Cerebellar nuclear complex (tissue), 1 donor: ENCODE data around the gene MGMT.

Source experiments
- DNase-seq, 2 experiments: peaks; one replicate each; lab custom pipeline; 2025; lab: John Stamatoyannopoulos, UW

MGMT gene

DNA sequence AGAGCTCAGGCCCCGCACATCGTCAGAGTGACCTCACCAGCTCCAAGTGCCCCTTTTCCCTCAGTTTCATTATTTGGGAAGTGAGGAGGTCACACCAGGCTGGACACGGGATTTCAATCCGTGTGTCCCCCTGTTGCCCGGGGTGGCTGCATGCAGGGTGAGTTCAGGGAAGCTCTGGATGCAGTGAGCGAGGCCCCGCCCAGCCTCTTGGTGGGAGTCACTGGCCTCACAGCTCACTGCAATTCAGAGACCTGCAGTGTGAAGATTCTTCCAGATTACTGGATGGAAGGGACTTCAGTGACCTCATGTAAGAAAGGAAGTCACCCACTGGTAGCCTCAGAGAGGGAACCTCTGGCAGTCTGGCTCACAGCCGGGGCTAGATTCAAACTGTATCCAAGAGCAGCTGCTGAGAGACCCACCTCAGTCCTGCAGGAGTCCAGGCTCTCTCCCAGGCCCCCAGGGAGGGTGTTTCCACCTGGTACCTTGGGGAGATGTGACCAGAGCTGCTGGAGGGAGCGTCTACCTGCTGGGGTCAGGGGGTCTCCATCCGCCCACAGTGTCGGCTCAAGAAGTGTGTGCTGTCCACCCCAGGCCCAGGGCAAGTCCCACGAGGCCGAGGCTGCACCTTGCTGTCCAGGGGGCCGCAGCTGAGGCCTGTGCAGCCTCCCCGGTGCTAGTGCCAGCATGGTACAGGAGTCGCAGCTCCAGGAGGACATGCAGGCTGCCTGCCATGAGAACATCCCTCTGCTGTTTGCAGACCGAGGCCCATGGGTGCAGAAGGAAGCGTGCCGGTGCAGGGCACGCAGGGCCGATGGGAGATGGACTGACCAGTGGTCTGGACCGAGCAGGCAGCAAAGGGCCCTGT lies 54.4 kb downstream of the MGMT start:
- no peak for DNase-seq

DNA sequence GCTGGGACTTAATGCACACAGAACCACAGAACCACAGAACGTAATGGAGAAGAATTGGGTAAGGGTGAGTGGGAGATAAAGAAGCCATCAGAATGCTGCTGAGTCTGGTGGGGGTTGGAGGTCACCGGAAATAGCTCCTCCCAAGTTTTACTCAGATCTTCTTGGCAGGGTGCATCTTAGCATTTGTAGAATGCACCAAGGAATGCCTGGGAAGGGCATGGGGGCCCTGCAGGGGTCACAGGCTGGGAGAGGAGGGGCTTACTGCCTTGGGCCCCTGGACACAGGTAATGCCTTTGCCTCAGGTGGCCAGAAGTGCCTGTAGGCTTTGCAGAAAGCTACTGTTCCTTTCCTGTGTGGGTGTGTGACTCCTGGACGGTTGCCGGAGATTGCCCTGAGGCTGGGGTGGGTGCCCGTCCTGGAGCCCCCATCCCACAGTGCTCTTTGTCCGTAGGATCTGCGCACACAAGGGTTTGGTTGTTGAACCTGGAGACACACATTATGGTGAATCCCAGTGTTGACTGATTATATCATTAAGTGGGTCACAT lies 55.1 kb downstream of the MGMT start:
- DNase-seq, result no peak

DNA sequence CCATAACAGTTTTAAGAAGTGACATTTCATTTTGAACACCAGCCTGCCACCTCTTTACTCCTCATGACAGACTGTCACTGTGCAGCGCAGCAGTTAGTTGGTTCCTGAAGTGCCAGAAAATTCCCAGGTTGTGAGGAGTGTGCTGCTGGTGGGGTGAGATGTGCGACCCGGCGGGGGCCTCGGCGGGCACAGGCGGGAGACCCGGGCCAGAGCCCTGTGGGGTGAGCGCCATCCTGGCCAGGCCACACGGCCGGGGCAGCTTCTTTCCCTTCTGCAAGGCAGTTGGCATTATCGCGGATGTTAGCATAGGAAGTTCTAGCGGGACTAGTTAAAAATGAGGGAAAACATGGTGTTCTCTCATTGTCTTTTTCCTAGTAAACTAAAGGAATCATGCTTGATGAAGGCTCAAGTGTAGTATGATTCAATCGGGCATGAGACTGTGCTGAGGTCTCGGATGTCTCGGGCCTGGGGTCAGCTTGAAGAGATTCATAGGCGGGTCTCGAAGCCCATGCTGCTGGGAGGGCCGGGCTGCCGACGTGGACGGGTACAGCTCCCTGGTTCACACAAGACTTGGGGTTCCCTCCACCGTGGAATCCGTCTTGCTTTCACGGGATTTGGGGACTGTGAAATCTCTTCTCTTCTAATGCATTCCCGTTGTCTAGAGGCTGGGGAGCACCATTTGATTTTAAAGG lies 56.1 kb downstream of the MGMT start:
- DNase-seq, result no peak

DNA sequence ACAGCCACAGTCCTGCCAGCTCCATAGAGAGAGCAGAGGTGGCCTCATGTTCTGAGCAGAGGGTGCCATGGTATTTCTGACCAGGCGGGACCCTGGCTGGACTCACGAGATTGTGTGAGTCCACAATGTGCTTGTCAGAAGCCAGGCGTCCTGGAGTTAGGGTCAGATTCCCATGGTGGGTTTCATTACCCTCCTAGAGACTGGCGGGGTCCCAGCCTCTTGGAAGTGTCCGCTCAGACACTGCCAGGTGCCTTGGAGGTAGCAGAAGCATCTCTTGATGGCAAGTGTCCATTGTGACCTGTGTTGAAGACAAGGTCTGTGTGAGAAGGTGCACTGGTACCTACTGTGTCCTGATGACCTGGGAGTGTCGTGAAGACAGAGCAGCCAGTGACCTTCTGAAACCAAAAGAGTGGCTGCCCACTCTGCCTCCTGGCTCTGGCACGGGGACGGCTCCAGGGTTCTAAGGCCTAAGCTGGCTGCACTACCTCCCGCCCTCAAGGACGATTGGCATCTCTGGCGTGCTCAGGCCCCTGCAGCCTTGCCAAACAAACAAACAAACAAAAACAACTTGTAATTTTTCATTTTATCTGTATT lies 56.8 kb downstream of the MGMT start:
- no peak for DNase-seq

DNA sequence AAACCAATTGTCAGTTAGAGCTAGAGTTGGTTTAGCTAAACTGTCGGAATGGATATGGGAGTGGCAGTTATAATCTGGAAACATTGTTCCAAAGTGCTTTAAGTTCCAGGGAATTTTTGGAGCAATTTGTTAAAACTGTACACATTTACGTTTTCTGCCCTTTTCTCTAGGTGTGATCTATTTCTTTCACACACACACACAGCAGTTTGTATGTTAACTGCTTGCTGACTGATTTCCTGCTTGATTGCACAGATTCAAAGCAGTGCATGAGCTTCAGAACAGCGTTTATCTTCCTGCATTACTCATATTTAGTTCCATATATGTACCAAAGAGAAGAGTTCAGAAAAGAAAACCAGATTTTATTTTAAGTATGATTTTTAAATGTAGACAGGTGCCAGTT lies 57.9 kb downstream of the MGMT start:
- no peak for DNase-seq

DNA sequence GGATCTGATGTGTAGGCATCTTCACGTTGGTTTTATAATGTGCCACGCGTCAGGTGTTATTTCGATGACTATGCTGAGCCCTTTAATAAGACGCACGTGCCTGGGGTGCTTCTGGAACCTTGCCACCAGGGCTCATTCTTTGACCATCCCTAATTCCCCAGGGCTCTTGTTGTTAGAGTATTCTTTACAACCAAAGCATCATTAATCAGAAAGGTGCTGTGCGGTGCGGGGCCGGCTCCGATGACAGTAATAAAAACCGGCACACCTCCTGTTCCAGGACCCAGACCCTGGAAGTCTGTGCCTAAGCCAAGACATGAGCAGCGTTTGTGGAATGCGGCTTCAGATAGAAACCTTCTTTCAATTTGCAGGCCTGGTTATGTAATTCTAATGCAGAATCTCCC lies 58.4 kb downstream of the MGMT start:
- no peak for DNase-seq

DNA sequence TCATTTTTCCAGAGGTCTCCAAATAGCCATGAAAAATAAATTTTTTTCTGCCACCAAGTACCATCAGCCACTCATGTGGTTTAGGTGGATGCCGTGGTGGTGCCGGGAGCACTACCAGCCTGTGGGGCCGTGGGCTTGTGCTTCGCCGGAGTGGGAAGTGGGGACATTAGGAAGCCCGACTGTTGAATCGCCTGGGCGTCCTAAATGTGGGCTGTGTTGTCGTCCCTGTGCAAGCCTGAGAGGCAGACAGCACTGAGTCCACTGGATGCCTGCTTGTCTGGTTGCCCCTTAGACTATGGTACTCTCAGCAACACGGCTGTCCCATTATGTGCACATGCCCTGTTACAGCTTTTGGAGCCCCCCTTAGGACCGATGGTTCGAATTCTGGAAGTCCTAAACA lies 59.9 kb downstream of the MGMT start:
- no peak for DNase-seq

DNA sequence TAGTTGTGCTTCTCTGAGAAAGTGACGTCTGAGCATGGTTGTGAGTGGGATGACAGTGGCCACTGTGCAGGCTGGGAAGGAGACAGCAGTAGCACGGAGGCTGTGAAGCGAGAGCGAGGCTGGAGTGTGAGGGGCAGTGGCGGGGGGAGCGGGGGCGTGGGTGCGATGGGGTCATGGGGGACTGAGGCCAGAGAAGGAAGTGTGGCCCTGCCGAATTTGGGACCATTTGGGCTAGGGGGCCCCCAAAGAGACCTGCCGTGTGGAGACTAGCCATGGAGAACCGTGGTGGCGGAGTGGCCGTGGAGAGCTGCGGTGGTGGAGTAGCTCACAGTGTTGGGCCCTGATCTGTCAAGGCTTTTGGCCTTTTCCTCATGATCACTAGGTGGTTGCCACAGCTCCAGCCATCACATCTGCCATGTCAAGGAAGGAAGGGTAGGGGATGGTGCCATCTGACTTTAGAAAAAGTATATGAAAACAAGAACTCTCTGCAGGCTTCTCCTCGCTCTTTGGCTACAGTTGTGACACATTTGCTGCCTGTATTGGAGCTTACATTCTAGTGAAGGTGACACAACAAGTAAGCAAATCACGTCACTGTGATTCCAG lies 61.4 kb downstream of the MGMT start:
- DNase-seq, result no peak

DNA sequence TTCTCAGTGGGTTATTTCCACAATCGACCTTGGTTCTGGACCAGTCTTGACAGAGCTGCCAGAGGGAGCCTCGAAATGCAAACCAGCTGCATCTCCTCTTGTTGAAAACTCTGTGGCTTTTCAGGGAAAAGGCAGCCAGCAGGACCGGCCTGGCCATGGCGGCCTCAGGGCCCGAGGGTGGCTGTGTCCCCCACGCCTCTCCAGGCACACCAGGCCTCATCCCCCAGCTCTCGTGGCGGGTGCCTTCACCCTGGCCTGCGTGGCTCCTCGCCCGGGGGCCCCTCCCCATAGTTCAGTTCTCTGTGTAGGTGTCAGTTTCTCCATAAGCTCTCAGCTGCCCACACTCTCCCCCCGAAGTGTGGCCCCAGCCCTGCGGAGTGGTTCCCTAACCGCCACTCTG lies 63.5 kb downstream of the MGMT start:
- DNase-seq, result no peak

DNA sequence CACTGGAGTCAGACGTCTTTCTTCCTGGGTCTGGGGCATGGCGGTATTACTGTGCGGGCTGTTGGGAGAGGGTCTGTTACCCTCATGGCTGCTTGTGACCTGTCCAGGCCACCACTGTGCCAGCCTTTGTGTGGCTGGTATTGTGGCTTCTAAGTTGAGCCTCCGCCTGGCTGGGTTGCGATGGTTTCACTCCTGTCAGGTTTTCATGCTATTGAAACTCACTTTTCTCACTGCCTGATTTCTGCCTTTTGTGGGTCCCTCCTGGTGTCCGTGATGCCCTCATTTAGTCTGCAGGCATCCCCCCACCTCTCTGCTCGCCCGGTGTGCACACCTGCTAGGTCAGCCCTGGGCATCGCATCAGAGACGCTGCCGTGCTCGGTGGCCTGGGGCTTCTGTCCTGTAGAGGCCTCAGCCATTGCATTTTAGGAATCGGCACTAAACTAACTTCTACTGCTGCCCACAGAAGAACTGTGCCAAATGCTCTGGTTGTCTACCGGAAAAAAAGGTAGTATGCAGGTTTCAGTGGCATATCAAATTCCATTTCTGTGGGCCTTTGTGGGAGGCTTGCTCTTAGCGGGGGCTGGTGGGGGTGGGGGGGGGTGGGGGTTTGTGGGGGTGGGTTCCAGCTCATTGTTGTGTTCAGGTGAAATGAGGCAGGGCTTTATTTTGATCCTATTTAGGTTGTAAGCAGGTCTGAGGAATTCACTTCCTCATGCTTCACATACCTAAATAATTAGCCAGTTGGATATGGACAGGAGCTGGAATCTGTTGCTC lies 64.3 kb downstream of the MGMT start:
- no peak for DNase-seq

DNA sequence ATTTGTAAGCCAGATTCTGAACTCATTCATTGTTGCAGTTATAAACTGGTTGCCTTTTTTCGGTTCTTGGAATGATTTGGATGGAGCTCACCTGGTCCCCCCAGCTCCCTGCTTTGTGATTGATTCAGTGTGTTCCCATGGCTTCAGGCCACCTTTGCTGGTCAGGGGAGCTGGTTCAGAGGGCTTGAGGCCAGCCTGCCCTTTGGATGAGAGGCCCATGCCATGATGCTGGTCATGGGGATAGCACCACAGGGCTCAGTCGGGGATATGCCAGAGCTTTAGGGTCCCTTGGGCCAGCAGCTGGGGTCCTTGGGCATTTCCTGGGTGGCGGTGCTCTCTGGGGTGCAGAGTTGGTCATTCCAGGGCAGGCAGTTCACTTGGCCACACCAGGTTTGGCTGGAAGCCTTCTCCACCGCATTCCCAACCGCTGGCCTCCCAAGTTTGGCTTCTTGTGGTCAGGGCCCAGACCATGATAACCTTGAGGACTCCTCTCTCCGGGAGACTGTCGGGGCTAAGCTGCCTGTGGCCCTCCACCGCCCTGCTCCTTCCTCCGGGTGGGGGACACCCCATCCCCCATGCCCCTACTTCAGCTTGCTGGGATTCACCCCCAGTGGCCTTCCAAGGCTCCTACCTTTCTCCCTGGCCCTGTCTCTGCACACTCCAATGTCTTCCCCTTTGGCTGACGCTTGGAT lies 65.1 kb downstream of the MGMT start:
- no peak for DNase-seq

DNA sequence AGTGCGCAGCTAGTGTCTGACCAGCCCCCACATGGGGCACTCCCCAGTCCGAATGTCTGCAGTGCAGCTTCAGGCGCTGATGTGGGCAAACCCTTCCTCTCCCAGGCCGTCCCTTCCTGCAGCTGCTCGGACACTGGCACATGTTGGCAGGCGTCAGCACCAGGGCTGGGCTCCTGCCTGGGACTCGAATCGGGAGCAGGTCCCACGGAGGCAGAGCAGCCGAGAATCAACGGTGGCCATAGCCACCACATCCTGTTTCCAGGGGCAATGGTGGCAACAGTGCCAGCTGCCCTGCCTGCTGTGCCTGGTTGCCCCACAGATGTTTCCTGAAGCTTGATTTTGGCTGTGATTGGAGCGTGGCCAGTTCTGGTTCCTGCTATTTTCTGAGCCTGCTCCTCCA lies 65.8 kb downstream of the MGMT start:
- no peak for DNase-seq

DNA sequence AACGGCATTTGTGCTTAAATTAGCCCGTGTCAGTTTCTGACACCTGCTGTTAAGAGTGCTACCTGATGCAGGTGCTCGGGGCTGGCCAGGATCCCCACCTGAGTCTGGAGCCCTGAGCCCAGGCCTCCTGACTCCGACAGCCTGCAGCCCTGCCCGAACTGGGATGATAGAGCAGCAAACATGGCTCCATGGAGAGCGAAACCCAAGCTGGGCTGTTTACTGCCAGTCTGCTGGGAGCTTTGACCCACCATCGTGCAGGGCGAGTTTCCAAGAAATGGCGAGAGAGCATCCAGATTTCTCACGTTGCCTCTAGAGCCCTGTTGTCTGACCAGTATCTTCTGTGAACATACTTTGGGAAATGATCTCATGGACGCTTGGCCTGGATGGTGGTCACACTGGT lies 66.2 kb downstream of the MGMT start:
- DNase-seq, result no peak

DNA sequence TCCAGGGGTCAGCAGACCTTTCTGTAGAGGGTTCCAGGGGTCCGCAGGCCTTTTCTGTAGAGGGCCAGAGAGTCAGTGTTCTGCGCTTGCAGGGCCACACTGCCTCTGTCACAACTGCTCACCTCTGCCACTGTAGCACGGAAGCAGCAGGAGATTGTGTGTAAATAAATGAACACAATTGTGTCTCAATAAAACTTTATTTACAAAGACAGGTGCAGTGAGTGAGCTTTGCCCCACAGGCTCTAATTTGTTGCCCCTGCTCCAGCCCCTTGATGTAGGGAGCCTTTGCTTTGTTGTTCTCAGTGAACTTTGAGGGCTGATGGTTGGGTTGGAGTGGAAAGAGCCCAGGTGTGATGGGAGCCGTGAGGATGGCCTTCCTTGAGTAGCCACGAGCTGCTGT lies 67.8 kb downstream of the MGMT start:
- DNase-seq, result no peak

DNA sequence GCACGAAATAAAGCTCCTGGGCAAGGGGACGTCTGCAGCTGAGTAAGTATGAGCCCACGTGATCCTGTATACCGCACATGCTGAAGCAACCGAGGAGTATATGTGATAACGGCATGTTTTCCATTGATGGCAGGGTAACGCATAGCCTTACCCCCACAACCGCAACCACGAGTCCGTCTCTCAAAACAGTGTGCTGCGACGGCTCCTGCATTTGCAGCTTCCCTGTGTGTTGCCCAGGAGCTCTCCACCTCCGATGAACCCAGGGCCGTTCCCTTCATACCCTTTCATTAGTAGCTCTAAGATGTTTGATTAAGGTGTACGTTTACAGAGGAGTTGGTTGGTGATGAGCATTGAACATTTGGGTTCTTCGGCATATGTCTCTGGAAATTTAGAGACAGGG lies 69.3 kb downstream of the MGMT start:
- DNase-seq, result no peak

DNA sequence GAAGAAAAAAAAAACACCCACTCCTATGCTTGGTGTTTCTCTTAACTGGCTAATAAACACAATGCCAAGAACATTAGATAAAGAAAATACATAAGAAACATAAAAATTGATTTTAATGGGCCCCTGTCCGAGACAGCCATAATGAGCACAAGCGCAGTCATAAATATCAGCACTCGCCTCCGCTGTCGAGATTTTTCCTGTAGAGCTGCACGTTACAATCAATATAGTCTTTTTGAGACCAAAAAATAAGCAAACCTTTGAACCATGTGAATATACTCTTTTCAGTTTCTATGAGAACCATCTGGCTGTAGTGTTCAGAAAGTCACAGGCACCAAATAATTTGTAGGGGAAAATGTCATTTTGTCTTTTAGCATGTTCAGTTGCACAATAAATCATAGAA lies 70.1 kb downstream of the MGMT start:
- no peak for DNase-seq

DNA sequence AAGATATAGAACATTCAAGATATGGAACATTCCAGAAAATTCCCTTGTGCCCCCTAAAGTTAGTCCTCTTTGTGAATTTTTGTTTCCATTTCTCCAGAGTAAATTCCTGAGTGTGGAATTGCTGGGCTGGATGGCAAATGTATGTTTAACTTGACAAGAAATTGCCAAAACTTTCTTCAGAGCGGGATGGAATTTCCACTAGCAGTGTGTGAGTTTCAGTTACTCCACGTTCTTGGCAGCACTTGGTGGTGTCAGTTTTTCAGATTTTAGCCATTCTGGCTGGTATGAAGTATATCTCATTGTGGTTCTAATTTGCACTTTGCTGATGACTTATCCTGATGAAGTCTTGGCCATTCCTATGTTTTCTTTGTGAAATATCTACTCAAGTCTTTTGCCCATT lies 71.2 kb downstream of the MGMT start:
- DNase-seq, result no peak

DNA sequence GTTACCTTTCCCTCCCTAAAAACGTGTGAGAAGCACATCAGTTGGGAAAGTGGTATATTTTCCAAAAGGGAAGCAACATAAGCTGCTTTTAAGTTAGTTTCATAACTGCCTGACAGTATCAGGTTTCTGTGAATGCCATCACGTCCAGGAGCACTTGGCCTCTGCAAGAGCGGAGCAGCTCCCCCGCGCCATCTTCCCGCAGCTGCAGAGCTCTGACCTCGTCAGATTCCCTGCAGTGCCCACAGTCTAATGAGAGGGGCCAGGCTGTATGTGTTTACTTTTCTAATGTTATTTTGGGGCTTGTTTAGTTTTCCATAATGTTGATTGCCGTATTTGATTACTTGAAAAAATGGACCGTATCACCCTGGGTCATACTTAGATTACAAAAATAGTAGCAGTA lies 74.2 kb downstream of the MGMT start:
- no peak for DNase-seq

DNA sequence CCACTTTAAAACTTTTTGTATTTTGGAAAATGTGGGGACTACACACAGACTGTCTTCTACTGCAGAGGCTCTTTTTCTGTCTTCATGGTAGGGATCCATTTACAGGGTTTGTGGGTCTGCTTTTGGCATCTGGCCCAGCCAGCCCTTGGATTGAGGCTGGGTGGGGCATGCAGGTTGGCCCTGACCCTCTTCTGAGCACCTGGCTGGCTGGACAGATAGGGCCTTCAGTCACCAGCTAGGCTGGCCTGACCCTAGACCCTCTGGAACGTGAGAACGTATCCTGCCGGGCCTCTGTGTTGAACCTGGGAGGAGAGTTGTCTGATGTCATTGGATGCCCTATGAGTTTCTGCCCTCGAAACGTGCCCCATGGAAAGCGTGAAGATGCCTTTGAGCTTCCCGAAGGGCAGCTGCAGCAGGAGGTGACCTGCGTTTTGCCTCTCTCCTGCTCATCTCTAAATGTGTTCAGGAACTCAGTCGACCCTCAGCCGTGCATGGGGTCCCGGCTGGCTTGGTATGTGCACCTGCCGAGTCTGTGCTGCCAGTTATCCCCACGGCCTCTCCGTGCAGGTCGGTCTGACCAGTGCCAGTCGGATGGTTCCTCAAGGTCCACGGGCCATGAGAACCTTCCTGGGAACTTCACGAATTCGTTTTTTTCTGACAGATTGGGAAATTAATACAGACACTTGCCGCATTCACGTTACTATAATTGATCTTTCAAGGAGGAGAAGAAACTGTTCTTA lies 74.9 kb downstream of the MGMT start:
- DNase-seq, result no peak

DNA sequence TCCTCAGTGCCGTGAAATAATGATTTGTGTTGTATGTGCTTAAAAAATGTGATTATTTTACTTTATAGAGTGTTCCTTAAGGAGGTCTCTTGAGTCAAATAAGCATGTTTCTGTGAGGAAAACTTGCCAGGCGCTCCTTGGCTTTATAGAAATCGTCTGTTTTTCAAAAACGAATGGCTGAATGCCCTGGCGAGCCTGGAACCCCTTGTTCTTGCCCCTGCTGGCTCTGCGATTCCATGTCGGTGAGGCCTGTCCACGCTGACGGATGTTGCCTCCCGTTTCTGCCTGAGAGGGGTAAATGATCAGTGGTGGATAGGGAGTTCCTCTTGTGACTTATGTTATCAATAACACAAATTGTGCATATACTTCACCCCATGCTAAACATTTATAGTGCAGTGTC lies 75.5 kb downstream of the MGMT start:
- DNase-seq, result no peak
